K562 (cell line): Measurements from ENCODE around the gene ACTN2. TPM values are rescaled to one million over a fixed set of nuclear protein-coding genes. Genes with fewer than 3 reads are reported as not detected.

ENCODE experiments used
- ATAC-seq: fragments of 200-7000 bp; cut with Tn5 transposase; 3 replicates; pipeline ENCODE4 v1.9.1; 2020; ENCODE audit warnings: moderate library complexity
- BruUV-seq: library from RNA; stranded (reverse); fragments of 400-500 nt; replicated peaks from 2 replicates; lab custom pipeline; 2021; lab: Mats Ljungman, UMichigan
- CTCF ChIA-PET: fragments of 300-600 bp; formaldehyde crosslinking; extraction: SDS; loops from one replicate; lab custom pipeline; 2021; ENCODE audit warnings: low intra/inter-chr PET ratio; lab: Yijun Ruan, JAX
- POLR2A ChIA-PET: fragments of 300-600, 350-650 bp; sonication (Branson Sonifier 250); formaldehyde crosslinking; extraction: SDS; loops from one replicate; lab custom pipeline; 2021; ENCODE audit warnings: antibody characterized with exemption, inconsistent platforms; lab: Yijun Ruan, JAX
- DNase-seq, 4 experiments: peaks; one replicate each; pipeline versions ENCODE4 v3.0.0 to v3.0.0-alpha.2; 2011 to 2018; ENCODE audit warnings: low spot score in 3 of 4, mixed read lengths in 3 of 4; ENCODE audit errors: extremely low read depth in 1 of 4
- FAIRE-seq: peaks from 2 replicates; lab custom pipeline; 2011; peaks lifted over from hg19 to GRCh38; lab: Jason Lieb, UNC
- H2AFZ ChIP-seq: 2 replicates; pipeline ENCODE4 v1.6.0; 2011; ENCODE audit warnings: low read depth, low read length, control low read depth, inconsistent platforms
- H3K27ac ChIP-seq: fragments of 200-600 bp; 3 replicates; pipeline ENCODE4 v1.8.0; 2011; ENCODE audit warnings: low read depth, mild to moderate bottlenecking, control low read depth, inconsistent platforms, low read length, moderate library complexity, mixed read lengths; ENCODE audit errors: extremely low read depth
- H3K27me3 ChIP-seq, 2 experiments: fragments of 300-600 bp in 1 of 2; 2 replicates in 1 of 2; 3 replicates in 1 of 2; pipeline versions ENCODE4 v1.6.0 to v1.8.0; 2011; ENCODE audit warnings: inconsistent platforms in 2 of 2, low read length in 2 of 2, mild to moderate bottlenecking in 1 of 2, mixed read lengths in 1 of 2, moderate library complexity in 1 of 2; ENCODE audit not compliant: control insufficient read depth in 2 of 2, insufficient read depth in 2 of 2
- H3K36me3 ChIP-seq: fragments of 300-600 bp; 3 replicates; pipeline ENCODE4 v1.8.0; 2011; ENCODE audit warnings: mild to moderate bottlenecking, low read length, inconsistent platforms; ENCODE audit not compliant: control insufficient read depth, insufficient read depth
- H3K4me1 ChIP-seq, 2 experiments: fragments of 200-600 bp in 1 of 2; replicated peaks in 1 of 2; 2 replicates in 1 of 2; 3 replicates in 1 of 2; pipeline versions ENCODE4 v1.5.1 to v1.8.0; 2011; ENCODE audit warnings: inconsistent platforms in 2 of 2, low read length in 2 of 2, mild to moderate bottlenecking in 1 of 2, mixed read lengths in 1 of 2, moderate library complexity in 1 of 2; ENCODE audit not compliant: control insufficient read depth in 2 of 2, insufficient read depth in 2 of 2
- H3K4me2 ChIP-seq: 2 replicates; pipeline ENCODE4 v1.6.1; 2011; ENCODE audit warnings: low read length, control low read depth, inconsistent platforms, mixed read lengths; ENCODE audit not compliant: insufficient read depth
- H3K4me3 ChIP-seq: fragments of 200-600 bp; sonication (generic), shearing (Covaris generic); 2 replicates; pipeline ENCODE4 v1.5.1; 2016; ENCODE audit warnings: control low read depth, inconsistent platforms
- H3K79me2 ChIP-seq: fragments of 200-600 bp; 3 replicates; pipeline ENCODE4 v1.8.0; 2011; ENCODE audit warnings: low read length, inconsistent platforms; ENCODE audit not compliant: control insufficient read depth, insufficient read depth
- H3K9ac ChIP-seq, 2 experiments: 2 replicates each; pipeline versions ENCODE4 v1.6.0 to v1.6.1; 2011; ENCODE audit warnings: low read depth in 2 of 2, low read length in 2 of 2, control low read depth in 1 of 2, inconsistent platforms in 1 of 2, mild to moderate bottlenecking in 1 of 2, mixed read lengths in 1 of 2; ENCODE audit not compliant: insufficient read depth in 1 of 2
- H3K9me1 ChIP-seq: one replicate; pipeline ENCODE4 v1.6.0; 2011; ENCODE audit warnings: inconsistent platforms, mild to moderate bottlenecking, low read length, moderate library complexity; ENCODE audit not compliant: control insufficient read depth, insufficient read depth
- H3K9me3 ChIP-seq: replicated peaks from 2 replicates; pipeline ENCODE4 v1.5.1; 2011; ENCODE audit warnings: low read depth, low read length, inconsistent platforms; ENCODE audit not compliant: control insufficient read depth, insufficient read depth
- H4K20me1 ChIP-seq: replicated peaks from 2 replicates; pipeline ENCODE4 v1.6.1; 2011; ENCODE audit warnings: low read length, inconsistent platforms, mixed read lengths; ENCODE audit not compliant: control insufficient read depth, insufficient read depth
- C11orf30 ChIP-seq: fragments of 450-650 bp; IDR thresholded peaks from 2 replicates; pipeline ENCODE4 v1.6.1; 2016; ENCODE audit warnings: low read depth, mild to moderate bottlenecking
- CBX8 ChIP-seq: fragments of 200-600 bp; sonication (generic); IDR thresholded peaks from 2 replicates; pipeline ENCODE4 v1.6.1; 2012; ENCODE audit warnings: borderline replicate concordance, mixed run types, low read depth, mild to moderate bottlenecking, moderate library complexity, mixed read lengths, low read length, control low read depth, inconsistent platforms; ENCODE audit not compliant: poor library complexity, severe bottlenecking; ENCODE audit errors: extremely low read depth
- FOXP1 ChIP-seq: sonication (generic); formaldehyde crosslinking; IDR thresholded peaks from 2 replicates; pipeline ENCODE4 v1.8.0; 2022; ENCODE audit warnings: mild to moderate bottlenecking, missing genetic modification reagents
- HDAC3 ChIP-seq: fragments of 450-650 bp; IDR thresholded peaks from 2 replicates; pipeline ENCODE4 v1.6.1; 2018; ENCODE audit warnings: borderline replicate concordance, mild to moderate bottlenecking, moderate library complexity; ENCODE audit not compliant: partially characterized antibody
- ILK ChIP-seq: fragments of 450-650 bp; IDR thresholded peaks from 2 replicates; pipeline ENCODE4 v1.6.1; 2016; ENCODE audit warnings: missing genetic modification characterization, low read depth, mild to moderate bottlenecking, missing compliant biosample characterization, moderate library complexity, borderline replicate concordance
- NR4A1 ChIP-seq, 2 experiments: fragments of 250-450 bp in 1 of 2; fragments of 450-650 bp in 1 of 2; sonication (Bioruptor Pico) in 1 of 2; IDR thresholded peaks; 2 replicates each; pipeline versions ENCODE4 v1.4.0 to v1.6.1; 2016 to 2020; ENCODE audit warnings: mild to moderate bottlenecking in 2 of 2, missing compliant biosample characterization in 1 of 2, missing genetic modification characterization in 1 of 2, moderate library complexity in 1 of 2
- SRSF7 ChIP-seq: fragments of 200-400 bp; formaldehyde crosslinking; optimal IDR thresholded peaks from 2 replicates; pipeline ENCODE3; 2017; ENCODE audit warnings: mild to moderate bottlenecking, low read depth, low read length
- ZFP30 ChIP-seq: fragments of 250-450 bp; sonication (Bioruptor Pico); IDR thresholded peaks from 2 replicates; pipeline ENCODE4 v1.8.0; 2022; ENCODE audit warnings: moderate library complexity, mild to moderate bottlenecking, inconsistent platforms, borderline replicate concordance
- ZSCAN32 ChIP-seq: fragments of 450-650 bp; formaldehyde crosslinking; IDR thresholded peaks from 2 replicates; pipeline ENCODE4 v1.4.0; 2020; ENCODE audit warnings: mild to moderate bottlenecking, moderate library complexity
- WGBS: fragments of 100-300 bp; shearing (Covaris generic); methylation state at CpG from one replicate; pipeline ENCODE4 v1.1.6; 2016; ENCODE audit warnings: low coverage, mixed read lengths; ENCODE audit not compliant: insufficient coverage; ENCODE audit errors: missing lambda C conversion rate; 5-methylcytosine and 5-hydroxymethylcytosine counted together
- in situ Hi-C: fragments of 300-500 bp; cut with MboI; formaldehyde crosslinking; loops from 4 replicates; pipeline ENCODE4 v1.15.0; 2018; ENCODE audit warnings: inconsistent platforms, mixed read lengths
- intact Hi-C: fragments of 100-400 bp; cut with micrococcal nuclease; formaldehyde crosslinking; loops from 2 replicates; pipeline ENCODE4 v1.14.2; 2022
- polyA plus RNA-seq, 8 experiments: library from polyadenylated mRNA; depleted of rRNA in 4 of 8; stranded (reverse) in 5 of 8; unstranded in 3 of 8; fragments of >200 nt; fragmentation: Nextera tagmentation in 2 of 8; fragmentation: Illumina TruSeq in 1 of 8; extraction: Ambion mirVana in 2 of 8; extraction: Trizol in 1 of 8; gene quantifications; 2 replicates each; pipeline versions ENCODE4 v1.2.1 to v1.2.3, GENCODE V29; 2011 to 2014; ENCODE audit warnings: inconsistent platforms in 1 of 8, missing spikeins in 1 of 8
- total RNA-seq, 7 experiments: library from RNA; depleted of rRNA in 6 of 7; stranded (reverse); fragments of >200 nt in 6 of 7; fragmentation: Illumina TruSeq in 2 of 7; extraction: Trizol in 2 of 7; gene quantifications; 2 replicates each; pipeline versions ENCODE4 v1.2.1 to v1.2.3, GENCODE V29; 2011 to 2021; ENCODE audit warnings: low replicate concordance in 1 of 7
- TF ChIP-seq, protein P1 (sequence below): fragments of 250-450 bp; sonication (Bioruptor Pico); IDR thresholded peaks from 2 replicates; pipeline ENCODE4 v1.5.0; 2020; ENCODE audit warnings: mild to moderate bottlenecking
- TF ChIP-seq, protein P2 (sequence below), 2 experiments: IDR thresholded peaks; 2 replicates each; pipeline ENCODE4 v1.6.1; 2012; ENCODE audit warnings: improper control_type of control experiment in 2 of 2, low read depth in 2 of 2, low read length in 2 of 2, borderline replicate concordance in 1 of 2
- TF ChIP-seq, protein P3 (sequence below): fragments of 450-650 bp; IDR thresholded peaks from 2 replicates; pipeline ENCODE4 v1.6.1; 2017; ENCODE audit warnings: mild to moderate bottlenecking, moderate library complexity

The ACTN2 gene
- total and polyA plus RNA-seq, 9 of the 15 experiments (the other 6 are each of a cell fraction or from before 2014, with no cell fraction given): 0.18 to 0.94 (median 0.42) TPM

DNA sequence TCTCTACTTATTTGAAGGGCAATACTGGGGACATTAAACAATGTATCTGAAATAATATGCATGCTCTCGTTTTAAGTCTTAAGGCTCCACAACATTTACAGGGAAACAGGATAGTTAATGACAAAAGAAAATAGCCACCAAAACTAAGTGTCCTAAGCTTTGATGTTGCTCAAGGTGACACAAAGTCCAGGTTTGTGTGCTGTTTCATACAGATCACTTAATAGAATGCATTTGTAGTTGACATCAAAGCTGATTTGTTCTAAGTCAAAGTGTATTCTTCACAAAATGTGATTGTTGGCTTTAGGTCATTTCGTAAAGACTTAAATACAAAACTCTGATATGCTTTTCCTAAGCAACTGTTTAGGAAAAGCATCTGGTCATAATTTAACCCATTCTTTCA is 71.3 kb downstream of the ACTN2 start:
- POLR2A ChIA-PET: interaction anchor here (1.0 kb wide), 1 partner anchor 16 kb away, joined by 3 read pairs; no protein-coding TSS in a partner anchor
- no peaks in the 10 kb centered on the region for H3K79me2 ChIP-seq
- H3K9me3 ChIP-seq: no peaks in the 10 kb centered on the region
- H4K20me1 ChIP-seq: no peaks in the 10 kb centered on the region
- peaks cover 0 to 9% of the 10 kb centered on the region in 2 experiments; a peak in 2 of 5 replicates for H3K27me3 ChIP-seq
- WGBS: 25% methylated on average over 2 of the region's 2 CpGs
- DNase-seq: no peak
- in situ Hi-C loops (no loop called here), intact Hi-C loops (loop anchor here (10.0 kb wide), 1 partner anchor 287 kb away; the partner anchor contains the start of gene RYR2)
- FAIRE-seq: no peak
- no peak overlapping the region for H2AFZ ChIP-seq
- H3K9ac ChIP-seq: no peak overlapping the region
- peaks cover 9 to 13% of the 10 kb centered on the region in 2 experiments for H3K4me1 ChIP-seq
- no TSS peak for BruUV-seq
- no peak overlapping the region for H3K27ac ChIP-seq
- no peak for ATAC-seq
- H3K4me3 ChIP-seq: no peak overlapping the region
- no peak for TF ChIP-seq ILK (tag)
- no peak for TF ChIP-seq CBX8
- TF ChIP-seq, protein P1, sequence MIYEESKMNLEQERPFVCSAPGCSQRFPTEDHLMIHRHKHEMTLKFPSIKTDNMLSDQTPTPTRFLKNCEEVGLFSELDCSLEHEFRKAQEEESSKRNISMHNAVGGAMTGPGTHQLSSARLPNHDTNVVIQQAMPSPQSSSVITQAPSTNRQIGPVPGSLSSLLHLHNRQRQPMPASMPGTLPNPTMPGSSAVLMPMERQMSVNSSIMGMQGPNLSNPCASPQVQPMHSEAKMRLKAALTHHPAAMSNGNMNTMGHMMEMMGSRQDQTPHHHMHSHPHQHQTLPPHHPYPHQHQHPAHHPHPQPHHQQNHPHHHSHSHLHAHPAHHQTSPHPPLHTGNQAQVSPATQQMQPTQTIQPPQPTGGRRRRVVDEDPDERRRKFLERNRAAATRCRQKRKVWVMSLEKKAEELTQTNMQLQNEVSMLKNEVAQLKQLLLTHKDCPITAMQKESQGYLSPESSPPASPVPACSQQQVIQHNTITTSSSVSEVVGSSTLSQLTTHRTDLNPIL (CRISPR knock-in tag): no peak
- no peak for TF ChIP-seq ZFP30 (CRISPR knock-in tag)
- TF ChIP-seq FOXP1 (CRISPR knock-in tag): no peak
- TF ChIP-seq SRSF7: no peak
- no peak for TF ChIP-seq C11orf30
- TF ChIP-seq NR4A1 (CRISPR knock-in tag; IDR thresholded peaks at IDR 0.05): no peak
- TF ChIP-seq NR4A1 (tag; IDR thresholded peaks at IDR 0.05): no peak
- TF ChIP-seq, protein P2, sequence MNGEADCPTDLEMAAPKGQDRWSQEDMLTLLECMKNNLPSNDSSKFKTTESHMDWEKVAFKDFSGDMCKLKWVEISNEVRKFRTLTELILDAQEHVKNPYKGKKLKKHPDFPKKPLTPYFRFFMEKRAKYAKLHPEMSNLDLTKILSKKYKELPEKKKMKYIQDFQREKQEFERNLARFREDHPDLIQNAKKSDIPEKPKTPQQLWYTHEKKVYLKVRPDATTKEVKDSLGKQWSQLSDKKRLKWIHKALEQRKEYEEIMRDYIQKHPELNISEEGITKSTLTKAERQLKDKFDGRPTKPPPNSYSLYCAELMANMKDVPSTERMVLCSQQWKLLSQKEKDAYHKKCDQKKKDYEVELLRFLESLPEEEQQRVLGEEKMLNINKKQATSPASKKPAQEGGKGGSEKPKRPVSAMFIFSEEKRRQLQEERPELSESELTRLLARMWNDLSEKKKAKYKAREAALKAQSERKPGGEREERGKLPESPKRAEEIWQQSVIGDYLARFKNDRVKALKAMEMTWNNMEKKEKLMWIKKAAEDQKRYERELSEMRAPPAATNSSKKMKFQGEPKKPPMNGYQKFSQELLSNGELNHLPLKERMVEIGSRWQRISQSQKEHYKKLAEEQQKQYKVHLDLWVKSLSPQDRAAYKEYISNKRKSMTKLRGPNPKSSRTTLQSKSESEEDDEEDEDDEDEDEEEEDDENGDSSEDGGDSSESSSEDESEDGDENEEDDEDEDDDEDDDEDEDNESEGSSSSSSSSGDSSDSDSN (IDR thresholded peaks at IDR 0.05; ENCODE audit: borderline replicate concordance in 1 of 2, low read depth in 2 of 2, low read length in 2 of 2): no peak
- TF ChIP-seq HDAC3: no peak
- TF ChIP-seq ZSCAN32: no peak
- TF ChIP-seq, protein P3, sequence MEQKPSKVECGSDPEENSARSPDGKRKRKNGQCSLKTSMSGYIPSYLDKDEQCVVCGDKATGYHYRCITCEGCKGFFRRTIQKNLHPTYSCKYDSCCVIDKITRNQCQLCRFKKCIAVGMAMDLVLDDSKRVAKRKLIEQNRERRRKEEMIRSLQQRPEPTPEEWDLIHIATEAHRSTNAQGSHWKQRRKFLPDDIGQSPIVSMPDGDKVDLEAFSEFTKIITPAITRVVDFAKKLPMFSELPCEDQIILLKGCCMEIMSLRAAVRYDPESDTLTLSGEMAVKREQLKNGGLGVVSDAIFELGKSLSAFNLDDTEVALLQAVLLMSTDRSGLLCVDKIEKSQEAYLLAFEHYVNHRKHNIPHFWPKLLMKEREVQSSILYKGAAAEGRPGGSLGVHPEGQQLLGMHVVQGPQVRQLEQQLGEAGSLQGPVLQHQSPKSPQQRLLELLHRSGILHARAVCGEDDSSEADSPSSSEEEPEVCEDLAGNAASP: no peak
- CTCF ChIA-PET: interaction anchor here (0.6 to 1.4 kb wide), 3 partner anchors 42 to 132 kb away, joined by 3 to 4 read pairs (median 4); no protein-coding TSS in a partner anchor
- no peaks in the 10 kb centered on the region for H3K9me1 ChIP-seq
- no peaks in the 10 kb centered on the region for H3K36me3 ChIP-seq
- no peak overlapping the region for H3K4me2 ChIP-seq
